Endometrial microvascular endothelial cells (primary cell): Measurements from ENCODE around the gene NOL6. TPM values are rescaled to one million over a fixed set of nuclear protein-coding genes. Genes with fewer than 3 reads are reported as not detected.
"Not testable (repeated sequence)": the region's sequence is repeated elsewhere in the genome, so short reads cannot be mapped to it uniquely, and the experiment has no call there.

Experiments
- in situ Hi-C: cut with HindIII; loops from 2 replicates; pipeline ENCODE4 v1.10.0; 2017; ENCODE audit warnings: low sequenced_read_pairs, low pct_unique_long_range_greater_than_20kb; ENCODE audit errors: inconsistent ontology term
- total RNA-seq: library from RNA; depleted of rRNA; stranded (reverse); fragments of >200 nt; gene quantifications from one replicate; pipeline ENCODE4 v1.2.3, GENCODE V29; 2015; ENCODE audit errors: inconsistent ontology term

Gene NOL6
- total RNA-seq, 1 donor from 2014 or later, result 47.6 TPM

- in situ Hi-C loops, result no loop called here
These were observed 33.5 kb downstream of the NOL6 start for GRCh38 chr9:33440204-33440603.

- in situ Hi-C loops, result no loop called here
These were observed 34.0 kb downstream of the NOL6 start for GRCh38 chr9:33439731-33440130.

- in situ Hi-C loops, result no loop called here
These were observed 34.6 kb downstream of the NOL6 start for GRCh38 chr9:33438926-33439680.

GRCh38 chr9:33437898-33438297 is 35.8 kb downstream of the NOL6 start:
- in situ Hi-C loops, result no loop called here

- in situ Hi-C loops, result no loop called here
These were observed 36.5 kb downstream of the NOL6 start for GRCh38 chr9:33437205-33437604.

GRCh38 chr9:33436445-33436844 is 37.3 kb downstream of the NOL6 start:
- in situ Hi-C loops, result no loop called here

- in situ Hi-C loops, result no loop called here
These were observed 37.9 kb downstream of the NOL6 start for GRCh38 chr9:33435821-33436277.

- in situ Hi-C loops, result no loop called here
These were observed 39.2 kb downstream of the NOL6 start for GRCh38 chr9:33434317-33435105.

GRCh38 chr9:33433871-33434270 is 39.9 kb downstream of the NOL6 start:
- in situ Hi-C loops, result no loop called here

- in situ Hi-C loops, result no loop called here
These were observed 42.3 kb downstream of the NOL6 start for GRCh38 chr9:33431420-33431819.

GRCh38 chr9:33430942-33431341 is 42.8 kb downstream of the NOL6 start:
- in situ Hi-C loops, result no loop called here

- in situ Hi-C loops, result no loop called here
These were observed 44.3 kb downstream of the NOL6 start for GRCh38 chr9:33429256-33429985.

GRCh38 chr9:33426843-33427293 is 46.9 kb downstream of the NOL6 start:
- in situ Hi-C loops, result no loop called here

GRCh38 chr9:33425128-33425533 is 48.6 kb downstream of the NOL6 start:
- in situ Hi-C loops, result no loop called here

GRCh38 chr9:33424492-33424891 is 49.2 kb downstream of the NOL6 start:
- in situ Hi-C loops, result not testable (repeated sequence)

- in situ Hi-C loops, result not testable (repeated sequence)
These were observed 49.7 kb downstream of the NOL6 start for GRCh38 chr9:33424043-33424442.

GRCh38 chr9:33419708-33420303 is 53.9 kb downstream of the NOL6 start:
- in situ Hi-C loops, result no loop called here

- in situ Hi-C loops, result no loop called here
These were observed 55.6 kb downstream of the NOL6 start for GRCh38 chr9:33418090-33418489.

GRCh38 chr9:33416996-33417395 is 56.7 kb downstream of the NOL6 start:
- in situ Hi-C loops, result no loop called here
